K562 (cell line): ENCODE results near the gene FUCA1.

Experiments
- CREB1 ChIP-seq, 2 experiments: sonication (generic) in 1 of 2; formaldehyde crosslinking in 1 of 2; IDR thresholded peaks; 2 replicates each; pipeline versions ENCODE4 v1.6.1 to v1.8.0; 2012 to 2022; ENCODE audit warnings: inconsistent platforms in 1 of 2, mild to moderate bottlenecking in 1 of 2, missing genetic modification reagents in 1 of 2, moderate library complexity in 1 of 2
- CTCF ChIP-seq, 3 experiments: IDR thresholded peaks in 2 of 3; conservative IDR thresholded peaks in 1 of 3; 2 replicates each; pipeline ENCODE4 v1.5.1; 2011 to 2012; ENCODE audit warnings: low read length in 3 of 3, mild to moderate bottlenecking in 3 of 3, control low read depth in 2 of 3, improper control_type of control experiment in 1 of 3, inconsistent platforms in 1 of 3, low read depth in 1 of 3, mixed read lengths in 1 of 3, moderate library complexity in 1 of 3; ENCODE audit not compliant: insufficient read depth in 2 of 3
- EP300 ChIP-seq: IDR thresholded peaks from 2 replicates; pipeline ENCODE4 v1.6.1; 2012; ENCODE audit warnings: low read length, improper control_type of control experiment
- EZH2 ChIP-seq: IDR thresholded peaks from 2 replicates; pipeline ENCODE4 v1.6.1; 2012; ENCODE audit warnings: low read depth, mild to moderate bottlenecking, inconsistent platforms, low read length, borderline replicate concordance
- GABPB1 ChIP-seq: sonication (generic); formaldehyde crosslinking; IDR thresholded peaks from 2 replicates; pipeline ENCODE4 v1.8.0; 2022; ENCODE audit warnings: mild to moderate bottlenecking, missing genetic modification reagents
- HBP1 ChIP-seq: fragments of 450-650 bp; formaldehyde crosslinking; IDR thresholded peaks from 2 replicates; pipeline ENCODE4 v1.4.0; 2022; ENCODE audit warnings: missing genetic modification characterization
- NCOA2 ChIP-seq, 2 experiments: fragments of 450-650 bp; IDR thresholded peaks; 2 replicates each; pipeline ENCODE4 v1.6.1; 2018; ENCODE audit warnings: mild to moderate bottlenecking in 2 of 2, moderate library complexity in 1 of 2; ENCODE audit not compliant: partially characterized antibody in 2 of 2
- POLR2A ChIP-seq: fragments of 450-650 bp; conservative IDR thresholded peaks from 2 replicates; pipeline ENCODE4 v1.6.1; 2016
- POLR2AphosphoS2 ChIP-seq: IDR thresholded peaks from 2 replicates; pipeline ENCODE4 v1.6.1; 2012; ENCODE audit warnings: low read length, improper control_type of control experiment
- SMAD4 ChIP-seq: fragments of 250-450 bp; sonication (Bioruptor Pico); conservative IDR thresholded peaks from 2 replicates; pipeline ENCODE4 v1.8.0; 2021; ENCODE audit warnings: inconsistent platforms, mild to moderate bottlenecking, moderate library complexity
- SPI1 ChIP-seq: IDR thresholded peaks from 2 replicates; pipeline ENCODE4 v1.6.1; 2011; ENCODE audit warnings: low read depth, low read length, control low read depth, borderline replicate concordance
- TBP ChIP-seq: optimal IDR thresholded peaks from 2 replicates; pipeline ENCODE3; 2011; ENCODE audit warnings: low read depth, low read length, improper control_type of control experiment
- TFE3 ChIP-seq: fragments of 450-650 bp; formaldehyde crosslinking; IDR thresholded peaks from 2 replicates; pipeline ENCODE4 v1.4.0; 2020; ENCODE audit warnings: mild to moderate bottlenecking, mixed read lengths
- USF2 ChIP-seq: sonication (generic); formaldehyde crosslinking; IDR thresholded peaks from 2 replicates; pipeline ENCODE4 v1.5.0; 2020; ENCODE audit warnings: missing genetic modification reagents

- no peak for TF ChIP-seq EP300
- no peak for TF ChIP-seq POLR2AphosphoS2
- TF ChIP-seq TBP, result no peak
- TF ChIP-seq USF2 (CRISPR knock-in tag), result no peak
- peak; percentile 94 for TF ChIP-seq SPI1
- no peak for TF ChIP-seq HBP1 (CRISPR knock-in tag)
- no peak for TF ChIP-seq NCOA2 (IDR thresholded peaks at IDR 0.05; ENCODE audit: partially characterized antibody in 2 of 2)
- no peak for TF ChIP-seq POLR2A
- TF ChIP-seq TFE3 (CRISPR knock-in tag), result no peak
- no peak for TF ChIP-seq SMAD4 (CRISPR knock-in tag)
- no peak for TF ChIP-seq EZH2
- TF ChIP-seq CTCF (IDR thresholded peaks at IDR 0.05 in 2 of 3, conservative IDR thresholded peaks at IDR 0.05 in 1 of 3; ENCODE audit: insufficient read depth in 2 of 3, low read depth in 1 of 3, low read length in 3 of 3), result peak; percentile 90 to 96 (median 95)
- no peak for TF ChIP-seq CREB1 (IDR thresholded peaks at IDR 0.05)
- TF ChIP-seq CREB1 (CRISPR knock-in tag; IDR thresholded peaks at IDR 0.05), result no peak
- TF ChIP-seq GABPB1, result peak; percentile 10; the same call in 1 of the 2 replicates
Measured at GRCh38 chr1:23916209-23917131, 48.4 kb upstream of the FUCA1 start.
